MM.1S (cell line): ENCODE results near the gene BCL11A.

Source experiments
- CTCF ChIP-seq: fragments of 300-600 bp; sonication (generic); IDR thresholded peaks from 2 replicates; pipeline ENCODE4 v1.5.1; 2016; ENCODE audit warnings: antibody characterized with exemption, low read length, mixed read lengths
- EZH2phosphoT487 ChIP-seq: fragments of 300-600 bp; sonication (generic); IDR thresholded peaks from 2 replicates; pipeline ENCODE4 v1.6.1; 2018; ENCODE audit warnings: antibody characterized with exemption, low read length

GRCh38 chr2:60552851-60553494, 481 bp downstream of the BCL11A start:
- TF ChIP-seq CTCF = no peak
- TF ChIP-seq EZH2phosphoT487 = no peak
